Tibial artery (tissue), 4 donors: ENCODE results near the gene LRRTM3.

Experiments used
- DNase-seq, 2 donors: peaks; one replicate each; pipeline ENCODE4 v3.0.0-alpha.2; 2019
- H3K27ac ChIP-seq, 2 donors: fragments of 200-600 bp; sonication (generic) in 1 of 2; 1 replicate in 1 of 2; 2 replicates in 1 of 2; pipeline ENCODE4 v1.5.1; 2018 to 2019; ENCODE audit warnings: mild to moderate bottlenecking in 1 of 2
- H3K27me3 ChIP-seq, 2 donors: fragments of 200-600 bp; sonication (generic) in 1 of 2; one replicate each; pipeline versions ENCODE4 v1.5.1 to v1.6.0; 2016 to 2019
- H3K36me3 ChIP-seq, 3 donors: fragments of 200-600 bp; sonication (generic) in 2 of 3; one replicate each; pipeline ENCODE4 v1.5.1; 2016 to 2019; ENCODE audit warnings: mild to moderate bottlenecking in 2 of 3
- H3K4me1 ChIP-seq, 4 donors: fragments of 200-600 bp; sonication (generic) in 2 of 4; 1 replicate in 3 of 4; 2 replicates in 1 of 4; pipeline ENCODE4 v1.5.1; 2016 to 2019
- H3K4me3 ChIP-seq, 2 donors: fragments of 200-600 bp; sonication (generic) in 1 of 2; 1 replicate in 1 of 2; 2 replicates in 1 of 2; pipeline ENCODE4 v1.5.1; 2018 to 2019; ENCODE audit warnings: mild to moderate bottlenecking in 2 of 2
- H3K9me3 ChIP-seq, 3 donors: fragments of 200-600 bp; sonication (generic) in 1 of 3; one replicate each; pipeline ENCODE4 v1.5.1; 2016 to 2019
- intact Hi-C: fragments of 100-400 bp; cut with DNase I; formaldehyde crosslinking; loops from one replicate; pipeline ENCODE4 v1.15.0; 2023; ENCODE audit warnings: low total_unique reads
- TF ChIP-seq, protein P1 (sequence below), 2 experiments: fragments of 200-600 bp in 1 of 2; fragments of 450-650 bp in 1 of 2; IDR thresholded peaks; one replicate each; pipeline ENCODE4 v1.5.1; 2017 to 2019; ENCODE audit warnings: antibody characterized with exemption in 2 of 2, mild to moderate bottlenecking in 1 of 2, moderate library complexity in 1 of 2

Gene LRRTM3

DNA sequence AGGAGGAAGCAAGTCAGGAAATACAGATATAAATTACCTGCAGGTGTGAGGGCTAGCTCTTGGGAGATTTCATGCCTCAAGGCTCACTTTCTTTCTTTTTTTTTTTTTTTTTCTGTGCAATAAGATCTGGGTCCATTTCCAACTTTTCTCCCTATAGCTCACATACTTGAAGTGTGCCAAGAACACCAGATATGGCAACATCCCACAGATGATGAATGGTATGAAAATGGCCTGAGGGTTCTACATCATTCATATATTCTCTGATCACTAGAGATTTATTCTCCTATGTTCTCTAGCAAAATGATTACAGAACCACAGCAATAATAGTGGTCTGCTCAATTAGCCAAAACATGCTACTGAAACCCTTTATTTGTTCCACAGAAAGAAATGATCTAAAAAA lies 117.2 kb downstream of the LRRTM3 start:
- no peaks in the 10 kb centered on the region for H3K36me3 ChIP-seq
- intact Hi-C loops: no loop called here
- no peaks in the 10 kb centered on the region for H3K27me3 ChIP-seq
- no peak for DNase-seq
- H3K4me3 ChIP-seq: no peak overlapping the region
- no peaks in the 10 kb centered on the region for H3K9me3 ChIP-seq
- no peaks in the 10 kb centered on the region for H3K4me1 ChIP-seq
- TF ChIP-seq, protein P1, sequence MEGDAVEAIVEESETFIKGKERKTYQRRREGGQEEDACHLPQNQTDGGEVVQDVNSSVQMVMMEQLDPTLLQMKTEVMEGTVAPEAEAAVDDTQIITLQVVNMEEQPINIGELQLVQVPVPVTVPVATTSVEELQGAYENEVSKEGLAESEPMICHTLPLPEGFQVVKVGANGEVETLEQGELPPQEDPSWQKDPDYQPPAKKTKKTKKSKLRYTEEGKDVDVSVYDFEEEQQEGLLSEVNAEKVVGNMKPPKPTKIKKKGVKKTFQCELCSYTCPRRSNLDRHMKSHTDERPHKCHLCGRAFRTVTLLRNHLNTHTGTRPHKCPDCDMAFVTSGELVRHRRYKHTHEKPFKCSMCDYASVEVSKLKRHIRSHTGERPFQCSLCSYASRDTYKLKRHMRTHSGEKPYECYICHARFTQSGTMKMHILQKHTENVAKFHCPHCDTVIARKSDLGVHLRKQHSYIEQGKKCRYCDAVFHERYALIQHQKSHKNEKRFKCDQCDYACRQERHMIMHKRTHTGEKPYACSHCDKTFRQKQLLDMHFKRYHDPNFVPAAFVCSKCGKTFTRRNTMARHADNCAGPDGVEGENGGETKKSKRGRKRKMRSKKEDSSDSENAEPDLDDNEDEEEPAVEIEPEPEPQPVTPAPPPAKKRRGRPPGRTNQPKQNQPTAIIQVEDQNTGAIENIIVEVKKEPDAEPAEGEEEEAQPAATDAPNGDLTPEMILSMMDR (IDR thresholded peaks at IDR 0.05): no peak
- no peak overlapping the region for H3K27ac ChIP-seq

DNA sequence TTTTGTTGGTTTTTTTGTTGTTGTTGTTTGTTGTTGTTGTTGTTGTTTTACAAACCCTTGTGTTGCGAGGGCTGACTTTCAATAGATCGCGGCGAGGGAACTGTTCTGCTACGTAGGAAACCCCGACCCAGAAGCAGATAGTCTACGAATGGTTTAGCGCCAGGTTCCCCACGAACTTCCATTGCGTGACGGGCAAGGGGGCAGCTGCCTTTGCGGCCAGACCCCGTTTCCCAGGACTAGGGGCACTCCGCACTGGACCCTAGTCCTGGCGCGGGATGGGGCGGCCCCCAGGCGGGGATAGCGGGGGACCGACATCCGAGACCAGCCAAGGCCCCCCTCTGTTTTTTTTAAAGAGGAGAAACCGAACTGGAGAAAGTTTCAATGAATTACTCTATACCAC lies 119.6 kb downstream of the LRRTM3 start:
- H3K36me3 ChIP-seq: no peaks in the 10 kb centered on the region
- H3K27me3 ChIP-seq: no peaks in the 10 kb centered on the region
- H3K4me3 ChIP-seq: no peak overlapping the region
- H3K4me1 ChIP-seq: no peaks in the 10 kb centered on the region
- no peak for DNase-seq
- intact Hi-C loops: no loop called here
- H3K9me3 ChIP-seq: no peaks in the 10 kb centered on the region
- H3K27ac ChIP-seq: no peak overlapping the region
- TF ChIP-seq, protein P1 (IDR thresholded peaks at IDR 0.05): no peak

DNA sequence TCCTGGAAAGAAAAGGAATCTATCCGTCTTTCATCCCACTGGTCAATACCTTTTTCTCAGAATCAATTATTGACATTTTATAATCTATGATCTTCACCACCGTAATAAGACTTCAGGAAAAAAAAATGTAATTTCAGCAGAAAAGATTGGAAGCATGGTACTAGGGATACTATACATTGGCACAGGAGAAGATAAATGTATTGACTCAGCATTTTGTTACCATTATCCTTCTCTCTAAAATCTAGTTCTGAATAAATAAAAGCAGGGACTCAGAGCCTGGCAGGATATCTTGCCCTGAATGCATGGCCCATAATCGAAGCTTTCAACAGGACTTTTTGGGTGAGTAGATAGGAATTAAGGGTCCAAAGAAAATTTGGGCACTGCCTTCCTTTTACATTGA lies 120.7 kb downstream of the LRRTM3 start:
- Histone ChIP-seq H3K36me3 (no peaks in the 10 kb centered on the region), H3K4me1 (no peaks in the 10 kb centered on the region), H3K9me3 (no peaks in the 10 kb centered on the region), H3K27ac (no peak overlapping the region), H3K4me3 (no peak overlapping the region), H3K27me3 (no peaks in the 10 kb centered on the region)
- no peak for DNase-seq
- TF ChIP-seq, protein P1 (IDR thresholded peaks at IDR 0.05): no peak
- intact Hi-C loops: no loop called here

DNA sequence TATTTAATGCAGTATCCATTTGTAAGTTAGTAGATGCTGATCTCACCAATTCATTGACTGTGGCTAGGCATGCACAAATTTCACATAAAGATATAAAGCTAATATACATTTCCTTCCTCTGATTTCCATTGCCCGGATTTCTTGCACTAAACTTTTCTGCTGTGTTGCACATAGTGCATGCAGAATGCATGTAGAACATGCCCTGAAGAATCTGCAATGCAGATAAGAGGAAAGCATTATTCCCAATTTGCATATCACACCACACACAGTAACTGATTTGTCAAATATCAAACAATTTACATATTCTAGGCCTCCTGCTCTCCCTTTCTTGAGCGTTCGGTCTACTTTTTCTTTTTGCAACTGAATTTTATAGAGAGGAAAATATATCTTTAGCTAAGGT lies 124.2 kb downstream of the LRRTM3 start:
- TF ChIP-seq, protein P1 (IDR thresholded peaks at IDR 0.05): no peak
- DNase-seq: no peak
- Histone ChIP-seq H3K27me3 (no peaks in the 10 kb centered on the region), H3K4me1 (no peaks in the 10 kb centered on the region), H3K27ac (no peak overlapping the region), H3K9me3 (no peaks in the 10 kb centered on the region), H3K36me3 (no peaks in the 10 kb centered on the region), H3K4me3 (no peak overlapping the region)
- intact Hi-C loops: no loop called here

DNA sequence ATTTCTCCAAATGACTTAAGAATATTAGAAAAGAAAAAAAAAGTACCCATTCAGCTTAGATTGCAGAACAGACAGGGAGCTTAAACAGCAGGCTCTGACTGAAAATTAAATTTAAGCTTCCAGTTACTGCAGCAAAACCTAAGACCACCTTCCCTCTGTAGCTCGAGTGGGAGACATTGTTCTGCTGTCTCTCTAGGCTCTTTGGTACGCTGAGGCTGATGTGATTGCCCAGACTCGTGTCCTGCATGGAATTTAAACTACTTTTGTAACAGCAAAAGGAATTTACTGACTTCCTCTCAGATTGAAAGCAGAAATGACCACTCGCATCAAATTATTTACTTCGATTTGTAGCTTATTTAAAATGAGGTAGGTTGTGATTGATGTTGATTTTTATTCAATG lies 124.6 kb downstream of the LRRTM3 start:
- Histone ChIP-seq H3K9me3 (no peaks in the 10 kb centered on the region), H3K36me3 (no peaks in the 10 kb centered on the region), H3K4me1 (no peaks in the 10 kb centered on the region), H3K4me3 (no peak overlapping the region), H3K27ac (no peak overlapping the region), H3K27me3 (no peaks in the 10 kb centered on the region)
- TF ChIP-seq, protein P1 (IDR thresholded peaks at IDR 0.05): no peak
- intact Hi-C loops: no loop called here
- DNase-seq: no peak

DNA sequence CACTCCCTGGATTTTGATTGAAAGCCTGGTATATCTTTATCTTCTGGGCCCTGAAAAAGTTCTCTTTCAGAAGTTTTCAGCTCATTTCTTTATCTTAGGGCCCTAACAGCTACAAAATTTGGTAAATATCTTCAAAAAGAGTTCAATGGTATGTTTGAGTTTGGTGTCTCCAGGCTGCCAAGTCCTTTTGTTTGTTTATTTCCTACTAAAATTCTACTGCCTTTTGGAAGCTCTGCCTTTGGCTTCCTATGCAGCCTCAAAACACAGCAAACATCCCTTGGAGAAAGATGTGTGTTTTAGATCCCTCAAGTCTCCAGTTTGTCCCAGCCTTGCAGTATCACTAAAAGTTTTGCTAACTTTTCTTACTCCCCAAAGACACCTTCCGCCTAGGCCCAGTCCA lies 146.8 kb downstream of the LRRTM3 start:
- intact Hi-C loops: no loop called here

More for the DNA sequence above, 146.8 kb downstream of the LRRTM3 start:
- H3K4me1 ChIP-seq: no peaks in the 10 kb centered on the region
- no peaks in the 10 kb centered on the region for H3K9me3 ChIP-seq
- H3K4me3 ChIP-seq: no peak overlapping the region
- no peak for DNase-seq
- H3K27ac ChIP-seq: no peak overlapping the region
- TF ChIP-seq, protein P1 (IDR thresholded peaks at IDR 0.05): no peak
- no peaks in the 10 kb centered on the region for H3K36me3 ChIP-seq
- H3K27me3 ChIP-seq: no peaks in the 10 kb centered on the region
